Lung (tissue), 12 donors: Measurements from ENCODE around the gene KIAA0513. TPM values are rescaled to one million over a fixed set of nuclear protein-coding genes. Genes with fewer than 3 reads are reported as not detected.

Experiments
- ATAC-seq: fragments of 200-7000 bp; cut with Tn5 transposase; one replicate; pipeline ENCODE4 v1.9.1; 2020; ENCODE audit warnings: moderate number of reproducible peaks; ENCODE audit not compliant: insufficient read depth, low FRiP score
- DNase-seq, 3 donors: peaks; one replicate each; pipeline ENCODE4 v3.0.0-alpha.2; 2013 to 2017
- H3K27ac ChIP-seq, 2 donors: one replicate each; pipeline ENCODE4 v1.5.1; 2013; ENCODE audit warnings: mild to moderate bottlenecking in 2 of 2, moderate library complexity in 2 of 2, control low read depth in 1 of 2, inconsistent platforms in 1 of 2, low read depth in 1 of 2, low read length in 1 of 2
- H3K27me3 ChIP-seq, 3 donors: one replicate each; pipeline ENCODE4 v1.5.1; 2013; ENCODE audit warnings: low read length in 2 of 3; ENCODE audit not compliant: control insufficient read depth in 3 of 3, insufficient read depth in 3 of 3
- H3K36me3 ChIP-seq, 4 donors: one replicate each; pipeline ENCODE4 v1.5.1; 2013; ENCODE audit warnings: low read length in 4 of 4, mild to moderate bottlenecking in 1 of 4, moderate library complexity in 1 of 4; ENCODE audit not compliant: control insufficient read depth in 4 of 4, insufficient read depth in 4 of 4
- H3K4me1 ChIP-seq, 5 donors: one replicate each; pipeline ENCODE4 v1.5.1; 2013; ENCODE audit warnings: low read length in 5 of 5, mild to moderate bottlenecking in 2 of 5, moderate library complexity in 1 of 5; ENCODE audit not compliant: control insufficient read depth in 5 of 5, insufficient read depth in 5 of 5
- H3K4me3 ChIP-seq: one replicate; pipeline ENCODE4 v1.5.1; 2013; ENCODE audit warnings: mild to moderate bottlenecking, control low read depth, moderate library complexity
- H3K9ac ChIP-seq, 2 donors: one replicate each; pipeline ENCODE4 v1.5.1; 2013; ENCODE audit warnings: low read length in 2 of 2, control low read depth in 1 of 2; ENCODE audit not compliant: insufficient read depth in 1 of 2
- H3K9me3 ChIP-seq, 4 donors: one replicate each; pipeline ENCODE4 v1.5.1; 2013; ENCODE audit warnings: low read length in 3 of 4, mild to moderate bottlenecking in 1 of 4, moderate library complexity in 1 of 4; ENCODE audit not compliant: control insufficient read depth in 4 of 4, insufficient read depth in 3 of 4
- WGBS, 2 donors: extraction: QIAGEN DNeasy Blood & Tissue Kit; methylation state at CpG; one replicate each; pipeline ENCODE4 v1.1.7; 2013; 5-methylcytosine and 5-hydroxymethylcytosine counted together
- polyA plus RNA-seq, 2 donors: library from polyadenylated mRNA; stranded (reverse); fragments of 200-250 nt; gene quantifications; one replicate each; pipeline ENCODE4 v1.2.1, GENCODE V29; 2013
- total RNA-seq, 2 donors: library from RNA; depleted of rRNA in 1 of 2; stranded (reverse); fragments of >200 nt in 1 of 2; gene quantifications; one replicate each; pipeline ENCODE4 v1.2.1, GENCODE V29; 2014 to 2021
- TF ChIP-seq, protein P1 (sequence below): IDR thresholded peaks from 2 replicates; pipeline ENCODE4 v1.5.1; 2012; ENCODE audit warnings: mild to moderate bottlenecking; ENCODE audit errors: control extremely low read depth, extremely low read depth
- donor health status: control.
- donor health status: control.
- donor health status: Bipolar disorder and iron deficiency.
- donor health status: healthy.
- donor health status: DM: yes; HTN: yes; CAD: no.

The KIAA0513 gene
- total and polyA plus RNA-seq, 4 donors = 10.4 to 23.5 (median 12.0) TPM

- no peak overlapping the region for H3K4me3 ChIP-seq
- TF ChIP-seq, protein P1, sequence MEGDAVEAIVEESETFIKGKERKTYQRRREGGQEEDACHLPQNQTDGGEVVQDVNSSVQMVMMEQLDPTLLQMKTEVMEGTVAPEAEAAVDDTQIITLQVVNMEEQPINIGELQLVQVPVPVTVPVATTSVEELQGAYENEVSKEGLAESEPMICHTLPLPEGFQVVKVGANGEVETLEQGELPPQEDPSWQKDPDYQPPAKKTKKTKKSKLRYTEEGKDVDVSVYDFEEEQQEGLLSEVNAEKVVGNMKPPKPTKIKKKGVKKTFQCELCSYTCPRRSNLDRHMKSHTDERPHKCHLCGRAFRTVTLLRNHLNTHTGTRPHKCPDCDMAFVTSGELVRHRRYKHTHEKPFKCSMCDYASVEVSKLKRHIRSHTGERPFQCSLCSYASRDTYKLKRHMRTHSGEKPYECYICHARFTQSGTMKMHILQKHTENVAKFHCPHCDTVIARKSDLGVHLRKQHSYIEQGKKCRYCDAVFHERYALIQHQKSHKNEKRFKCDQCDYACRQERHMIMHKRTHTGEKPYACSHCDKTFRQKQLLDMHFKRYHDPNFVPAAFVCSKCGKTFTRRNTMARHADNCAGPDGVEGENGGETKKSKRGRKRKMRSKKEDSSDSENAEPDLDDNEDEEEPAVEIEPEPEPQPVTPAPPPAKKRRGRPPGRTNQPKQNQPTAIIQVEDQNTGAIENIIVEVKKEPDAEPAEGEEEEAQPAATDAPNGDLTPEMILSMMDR = no peak
- H3K9me3 ChIP-seq = no peaks in the 10 kb centered on the region
- H3K4me1 ChIP-seq = peaks cover 0 to 32% (median 8%) of the 10 kb centered on the region in 5 donors
- WGBS, 2 donors = 74 to 77% methylated on average over 27 of the region's 27 CpGs
- DNase-seq (peak in 1 of 3 donors; percentile 16), ATAC-seq (no peak)
- H3K9ac ChIP-seq = peak overlapping the region in 1 of 2 donors; percentile 23
- H3K27ac ChIP-seq = no peak overlapping the region
- H3K36me3 ChIP-seq = peaks cover 0 to 3% (median 0%) of the 10 kb centered on the region in 4 donors
- no peaks in the 10 kb centered on the region for H3K27me3 ChIP-seq
Measured at GRCh38 chr16:85041219-85042166, 13.9 kb downstream of the KIAA0513 start.

DNA sequence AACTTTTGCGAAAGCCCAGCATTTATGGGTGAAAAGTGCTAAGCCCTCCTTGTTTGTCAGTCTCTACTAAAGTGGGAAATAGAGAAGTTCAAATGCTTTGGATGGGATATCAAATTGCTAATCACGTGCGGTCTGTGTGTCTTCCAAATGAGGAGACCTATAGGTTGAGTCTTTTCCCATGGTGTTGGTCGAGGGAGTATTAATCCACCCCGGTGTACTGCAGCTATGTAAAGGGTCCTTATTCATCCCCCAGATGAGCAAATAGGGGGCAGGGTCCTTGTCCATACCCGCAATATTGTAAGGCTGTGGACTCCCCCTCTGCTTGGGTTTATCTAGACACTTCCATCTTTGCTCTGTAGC is 14.6 kb downstream of the KIAA0513 start:
- no peaks in the 10 kb centered on the region for H3K27me3 ChIP-seq
- H3K4me1 ChIP-seq = peaks cover 0 to 32% (median 12%) of the 10 kb centered on the region in 5 donors
- H3K27ac ChIP-seq = no peak overlapping the region
- TF ChIP-seq, protein P1 = no peak
- H3K4me3 ChIP-seq = no peak overlapping the region
- no peaks in the 10 kb centered on the region for H3K9me3 ChIP-seq
- H3K9ac ChIP-seq = no peak overlapping the region
- DNase-seq = no peak
- peaks cover 0 to 3% (median 0%) of the 10 kb centered on the region in 4 donors for H3K36me3 ChIP-seq
- WGBS, 2 donors = 86 to 92% methylated on average over 6 of the region's 6 CpGs
- no peak for ATAC-seq

GRCh38 chr16:85042606-85043005 is 15.0 kb downstream of the KIAA0513 start:
- TF ChIP-seq, protein P1 = no peak
- DNase-seq (no peak), ATAC-seq (no peak)
- no peak overlapping the region for H3K9ac ChIP-seq
- no peaks in the 10 kb centered on the region for H3K27me3 ChIP-seq
- H3K36me3 ChIP-seq = peaks cover 0 to 3% (median 0%) of the 10 kb centered on the region in 4 donors
- no peak overlapping the region for H3K4me3 ChIP-seq
- WGBS, 2 donors = 75 to 89% methylated on average over 6 of the region's 6 CpGs
- peaks cover 0 to 36% (median 15%) of the 10 kb centered on the region in 5 donors for H3K4me1 ChIP-seq
- H3K27ac ChIP-seq = no peak overlapping the region
- no peaks in the 10 kb centered on the region for H3K9me3 ChIP-seq
